PFSK-1 (cell line): ENCODE measurements around the gene SMARCA1.

Source experiments
- FOXP2 ChIP-seq: optimal IDR thresholded peaks from 2 replicates; pipeline ENCODE3; 2011; ENCODE audit warnings: borderline replicate concordance, control low read depth, inconsistent platforms; ENCODE audit not compliant: insufficient read depth; ENCODE audit errors: extremely low read length, extremely low read depth
- POLR2AphosphoS5 ChIP-seq: IDR thresholded peaks from 2 replicates; pipeline ENCODE4 v1.6.1; 2012; ENCODE audit warnings: low read depth, mild to moderate bottlenecking, control low read depth, low read length, moderate library complexity
- SIN3A ChIP-seq: IDR thresholded peaks from 2 replicates; pipeline ENCODE4 v1.6.1; 2012; ENCODE audit warnings: mild to moderate bottlenecking, low read length, moderate library complexity, borderline replicate concordance; ENCODE audit not compliant: insufficient read depth
- TAF1 ChIP-seq: IDR thresholded peaks from 2 replicates; pipeline ENCODE4 v1.6.1; 2012; ENCODE audit warnings: low read length, control low read depth, borderline replicate concordance; ENCODE audit not compliant: insufficient read depth
- TF ChIP-seq, protein P1 (sequence below), 2 experiments: IDR thresholded peaks; 2 replicates each; pipeline versions ENCODE4 v1.6.1 to v1.8.0; 2011 to 2012; ENCODE audit warnings: low read depth in 2 of 2, low read length in 2 of 2, control low read depth in 1 of 2, inconsistent platforms in 1 of 2, mild to moderate bottlenecking in 1 of 2, moderate library complexity in 1 of 2; ENCODE audit not compliant: insufficient read depth in 1 of 2

The SMARCA1 gene

DNA sequence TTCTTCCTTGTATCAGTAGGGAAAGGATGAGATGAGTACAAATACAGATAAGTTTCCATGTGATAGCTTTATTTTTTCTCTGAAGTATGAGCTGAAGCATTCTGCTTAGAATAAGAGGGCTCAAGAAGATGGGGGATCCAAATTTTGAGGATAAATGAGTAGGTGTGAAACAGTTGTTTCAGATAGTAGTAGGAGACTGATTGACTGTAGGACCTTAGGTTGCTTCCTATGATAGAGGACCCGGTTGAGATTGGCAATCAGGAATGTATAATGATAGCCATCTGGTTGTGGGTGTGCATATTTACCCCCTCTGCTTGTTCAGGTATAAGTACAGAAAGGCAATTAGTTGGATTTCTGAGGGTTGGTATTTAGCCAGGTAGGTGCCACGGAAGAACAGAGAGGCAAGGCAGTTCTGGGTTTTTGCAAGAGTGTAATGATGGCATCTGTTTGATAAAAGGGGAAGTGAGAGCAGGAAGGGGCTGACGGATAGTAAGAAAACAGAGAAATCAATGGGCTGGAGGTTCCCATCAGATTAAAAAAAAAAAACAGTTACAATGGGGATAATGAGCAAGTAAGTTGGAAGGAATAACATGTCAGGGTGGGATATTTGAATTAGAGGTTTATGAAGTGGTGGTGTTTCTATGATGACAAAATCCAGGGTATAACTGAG, 30.5 kb upstream of the SMARCA1 start:
- TF ChIP-seq SIN3A (no peak), FOXP2 (no peak), TAF1 (no peak), POLR2AphosphoS5 (no peak)
- TF ChIP-seq, protein P1, sequence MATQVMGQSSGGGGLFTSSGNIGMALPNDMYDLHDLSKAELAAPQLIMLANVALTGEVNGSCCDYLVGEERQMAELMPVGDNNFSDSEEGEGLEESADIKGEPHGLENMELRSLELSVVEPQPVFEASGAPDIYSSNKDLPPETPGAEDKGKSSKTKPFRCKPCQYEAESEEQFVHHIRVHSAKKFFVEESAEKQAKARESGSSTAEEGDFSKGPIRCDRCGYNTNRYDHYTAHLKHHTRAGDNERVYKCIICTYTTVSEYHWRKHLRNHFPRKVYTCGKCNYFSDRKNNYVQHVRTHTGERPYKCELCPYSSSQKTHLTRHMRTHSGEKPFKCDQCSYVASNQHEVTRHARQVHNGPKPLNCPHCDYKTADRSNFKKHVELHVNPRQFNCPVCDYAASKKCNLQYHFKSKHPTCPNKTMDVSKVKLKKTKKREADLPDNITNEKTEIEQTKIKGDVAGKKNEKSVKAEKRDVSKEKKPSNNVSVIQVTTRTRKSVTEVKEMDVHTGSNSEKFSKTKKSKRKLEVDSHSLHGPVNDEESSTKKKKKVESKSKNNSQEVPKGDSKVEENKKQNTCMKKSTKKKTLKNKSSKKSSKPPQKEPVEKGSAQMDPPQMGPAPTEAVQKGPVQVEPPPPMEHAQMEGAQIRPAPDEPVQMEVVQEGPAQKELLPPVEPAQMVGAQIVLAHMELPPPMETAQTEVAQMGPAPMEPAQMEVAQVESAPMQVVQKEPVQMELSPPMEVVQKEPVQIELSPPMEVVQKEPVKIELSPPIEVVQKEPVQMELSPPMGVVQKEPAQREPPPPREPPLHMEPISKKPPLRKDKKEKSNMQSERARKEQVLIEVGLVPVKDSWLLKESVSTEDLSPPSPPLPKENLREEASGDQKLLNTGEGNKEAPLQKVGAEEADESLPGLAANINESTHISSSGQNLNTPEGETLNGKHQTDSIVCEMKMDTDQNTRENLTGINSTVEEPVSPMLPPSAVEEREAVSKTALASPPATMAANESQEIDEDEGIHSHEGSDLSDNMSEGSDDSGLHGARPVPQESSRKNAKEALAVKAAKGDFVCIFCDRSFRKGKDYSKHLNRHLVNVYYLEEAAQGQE (IDR thresholded peaks at IDR 0.05; ENCODE audit: insufficient read depth in 1 of 2, low read depth in 2 of 2, low read length in 2 of 2) = no peak

DNA sequence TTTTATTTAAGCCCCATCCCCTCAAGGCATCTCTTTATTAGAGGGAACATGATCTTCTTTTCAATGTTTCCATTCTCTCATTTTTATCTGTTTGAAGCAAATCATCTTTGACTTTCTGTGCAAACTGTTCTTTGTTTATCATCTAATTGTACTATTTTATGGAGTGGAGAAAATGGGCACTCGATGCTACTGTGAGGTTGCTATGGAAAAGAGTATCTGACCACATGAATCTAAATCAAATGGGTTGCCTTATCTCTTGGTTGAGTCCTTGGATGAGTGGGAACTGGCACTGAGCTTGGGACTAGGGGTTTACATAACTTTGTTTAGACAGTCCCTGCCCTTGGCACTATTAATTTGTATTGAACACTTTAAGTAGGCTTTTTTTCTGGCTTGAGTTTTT, 25.8 kb upstream of the SMARCA1 start:
- TF ChIP-seq FOXP2 (no peak), TAF1 (no peak), SIN3A (no peak), POLR2AphosphoS5 (no peak)
- TF ChIP-seq, protein P1 (IDR thresholded peaks at IDR 0.05; ENCODE audit: insufficient read depth in 1 of 2, low read depth in 2 of 2, low read length in 2 of 2) = no peak

DNA sequence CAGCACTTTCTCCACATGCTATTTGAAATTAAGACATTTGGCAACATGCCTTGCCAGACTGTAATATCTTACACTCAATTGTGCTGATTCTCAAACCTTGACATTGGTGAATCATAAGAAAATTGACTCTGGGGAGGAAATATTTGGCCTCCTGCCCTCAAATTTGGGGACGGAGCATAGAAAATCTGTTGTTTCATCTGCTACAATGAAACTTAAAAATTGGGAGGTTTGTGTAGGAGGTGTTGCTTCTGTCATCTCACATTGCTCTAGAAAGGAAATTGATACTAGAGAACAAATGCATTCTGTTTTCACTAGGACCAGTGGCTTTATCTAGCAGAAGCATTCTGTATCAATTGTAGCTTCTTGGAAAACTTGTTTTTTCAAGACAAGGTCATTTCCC, 22.1 kb upstream of the SMARCA1 start:
- TF ChIP-seq, protein P1 (IDR thresholded peaks at IDR 0.05; ENCODE audit: insufficient read depth in 1 of 2, low read depth in 2 of 2, low read length in 2 of 2) = no peak
- TF ChIP-seq TAF1 = no peak
- no peak for TF ChIP-seq POLR2AphosphoS5
- no peak for TF ChIP-seq FOXP2
- no peak for TF ChIP-seq SIN3A

DNA sequence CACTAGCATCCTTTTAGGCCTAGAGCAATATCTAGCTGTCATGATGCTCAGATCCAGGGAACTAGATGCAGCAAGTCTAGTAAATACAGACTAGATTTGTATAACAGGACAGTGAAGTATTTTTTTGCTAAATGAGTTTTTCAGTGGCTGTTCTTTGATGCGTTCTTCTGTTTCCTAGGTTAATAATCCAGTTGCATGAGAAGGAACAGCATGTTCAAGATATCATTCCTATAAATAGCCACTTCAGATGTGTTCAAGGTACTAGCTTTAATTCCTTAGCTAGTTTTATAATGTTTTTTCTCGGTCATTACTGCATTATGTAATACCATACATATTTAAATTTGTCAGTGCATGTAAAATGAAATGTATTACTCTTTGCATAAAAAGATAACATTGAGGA, 21.5 kb upstream of the SMARCA1 start:
- TF ChIP-seq FOXP2 = no peak
- no peak for TF ChIP-seq POLR2AphosphoS5
- TF ChIP-seq SIN3A = no peak
- TF ChIP-seq, protein P1 (IDR thresholded peaks at IDR 0.05; ENCODE audit: insufficient read depth in 1 of 2, low read depth in 2 of 2, low read length in 2 of 2) = no peak
- no peak for TF ChIP-seq TAF1
